Endothelial cell of umbilical vein (primary cell): ENCODE results near the gene ACER1.

ENCODE experiments used
- CTCF ChIP-seq, 2 donors: IDR thresholded peaks; 1 replicate in 1 of 2; 2 replicates in 1 of 2; pipeline ENCODE4 v1.5.1; 2011; ENCODE audit warnings: low read length in 2 of 2, mild to moderate bottlenecking in 2 of 2, moderate library complexity in 2 of 2, control low read depth in 1 of 2, inconsistent platforms in 1 of 2, low read depth in 1 of 2; ENCODE audit not compliant: insufficient read depth in 1 of 2; ENCODE audit errors: extremely low read depth in 1 of 2
- EZH2 ChIP-seq: IDR thresholded peaks from 2 replicates; pipeline ENCODE4 v1.6.1; 2012; ENCODE audit warnings: borderline replicate concordance, low read depth, mild to moderate bottlenecking, moderate library complexity, low read length, inconsistent platforms; ENCODE audit not compliant: severe bottlenecking
- JUN ChIP-seq: IDR thresholded peaks from 2 replicates; pipeline ENCODE4 v1.6.1; 2011; ENCODE audit warnings: borderline replicate concordance, low read depth; ENCODE audit not compliant: insufficient read length, insufficient read depth
- MAX ChIP-seq: IDR thresholded peaks from 2 replicates; pipeline ENCODE4 v1.6.1; 2011; ENCODE audit not compliant: insufficient read depth, insufficient read length
- POLR2A ChIP-seq: IDR thresholded peaks from 2 replicates; pipeline ENCODE4 v1.6.1; 2012; ENCODE audit warnings: low read depth, mild to moderate bottlenecking, control low read depth, low read length

GRCh38 chr19:6357174-6357573 lies 23.8 kb upstream of the ACER1 start:
- no peak for TF ChIP-seq CTCF (IDR thresholded peaks at IDR 0.05; ENCODE audit: extremely low read depth in 1 of 2, insufficient read depth in 1 of 2, low read depth in 1 of 2, low read length in 2 of 2)
- no peak for TF ChIP-seq EZH2
- no peak for TF ChIP-seq MAX
- no peak for TF ChIP-seq JUN
- no peak for TF ChIP-seq POLR2A
